HL-60 (cell line): ENCODE data around the gene MAP4K5.

Experiments
- CTCF ChIP-seq: IDR thresholded peaks from one replicate; pipeline ENCODE4 v1.5.1; 2011; ENCODE audit warnings: low read length, control low read depth, inconsistent platforms; ENCODE audit not compliant: insufficient read depth
- GABPA ChIP-seq: IDR thresholded peaks from 2 replicates; pipeline ENCODE4 v1.6.1; 2012; ENCODE audit warnings: low read depth
- POLR2AphosphoS5 ChIP-seq: IDR thresholded peaks from 2 replicates; pipeline ENCODE4 v1.6.1; 2012; ENCODE audit warnings: low read depth
- REST ChIP-seq: IDR thresholded peaks from 2 replicates; pipeline ENCODE4 v1.6.1; 2012; ENCODE audit warnings: low read depth; ENCODE audit not compliant: insufficient replicate concordance
- SPI1 ChIP-seq: IDR thresholded peaks from 2 replicates; pipeline ENCODE4 v1.6.1; 2012; ENCODE audit warnings: low read depth, mild to moderate bottlenecking, borderline replicate concordance

DNA sequence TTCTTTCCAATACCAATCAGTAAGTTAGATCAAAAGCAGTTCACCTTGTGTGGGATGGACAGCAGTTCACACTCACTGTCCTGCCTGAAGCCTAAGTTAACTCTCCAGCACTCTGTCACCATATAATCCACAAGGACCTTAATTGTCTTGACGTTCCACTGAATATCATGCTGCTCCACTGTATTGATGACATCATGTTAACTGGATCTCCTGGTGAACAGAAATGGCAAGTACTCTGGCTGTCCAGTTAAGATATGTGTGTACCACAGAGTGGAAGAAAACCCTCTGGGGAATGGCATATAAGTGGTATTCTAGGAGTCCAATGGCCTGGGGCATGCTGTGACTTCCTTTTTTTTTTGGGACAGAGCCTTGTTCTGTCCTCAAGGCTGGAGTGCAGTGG, 151.9 kb downstream of the MAP4K5 start:
- TF ChIP-seq CTCF (no peak), POLR2AphosphoS5 (no peak), REST (no peak), SPI1 (peak; percentile 19; the same call in 1 of the 2 replicates), GABPA (no peak)
